GM21825 (cell line): ENCODE data around the gene C13orf46.

Experiments used
- ATAC-seq: cut with Tn5 transposase; IDR thresholded peaks from one replicate; pipeline ENCODE4 v1.9.1; 2021; ENCODE audit warnings: mild to moderate bottlenecking, moderate library complexity; ENCODE audit not compliant: unreplicated experiment

Gene C13orf46

GRCh38 chr13:114010401-114011101 lies 36.7 kb upstream of the C13orf46 start:
- no peak for ATAC-seq

GRCh38 chr13:114009590-114010400 lies 35.9 kb upstream of the C13orf46 start:
- no peak for ATAC-seq

- ATAC-seq: no peak
Measured at GRCh38 chr13:114008964-114009589, 35.2 kb upstream of the C13orf46 start.

GRCh38 chr13:114007566-114007965 lies 33.7 kb upstream of the C13orf46 start:
- ATAC-seq: no peak

GRCh38 chr13:114005206-114005724 lies 31.4 kb upstream of the C13orf46 start:
- ATAC-seq: no peak

GRCh38 chr13:114004420-114005205 lies 30.7 kb upstream of the C13orf46 start:
- no peak for ATAC-seq

GRCh38 chr13:114002771-114003321 lies 29.0 kb upstream of the C13orf46 start:
- no peak for ATAC-seq

GRCh38 chr13:114002009-114002544 lies 28.2 kb upstream of the C13orf46 start:
- ATAC-seq: no peak

- ATAC-seq: no peak
Measured at GRCh38 chr13:114001331-114002008, 27.6 kb upstream of the C13orf46 start.

GRCh38 chr13:114000151-114001040 lies 26.5 kb upstream of the C13orf46 start:
- no peak for ATAC-seq

- no peak for ATAC-seq
Measured at GRCh38 chr13:113999618-113999910, 25.7 kb upstream of the C13orf46 start.

- ATAC-seq: no peak
Measured at GRCh38 chr13:113998781-113999617, 25.1 kb upstream of the C13orf46 start.

GRCh38 chr13:113997845-113998751 lies 24.2 kb upstream of the C13orf46 start:
- ATAC-seq: no peak

GRCh38 chr13:113996912-113997745 lies 23.3 kb upstream of the C13orf46 start:
- no peak for ATAC-seq

GRCh38 chr13:113996081-113996911 lies 22.4 kb upstream of the C13orf46 start:
- no peak for ATAC-seq
